ENCODE data around the gene NFATC1. TPM values are rescaled to one million over a fixed set of nuclear protein-coding genes. Genes with fewer than 3 reads are reported as not detected.

Gene NFATC1
- total and polyA plus RNA-seq, 8 donors, result 3.4 to 7.9 (median 4.4) TPM

GRCh38 chr18:79518028-79518682, 122.4 kb downstream of the NFATC1 start:
- no peak for TF ChIP-seq CTCF (IDR thresholded peaks at IDR 0.05)
- no peaks in the 10 kb centered on the region for H3K9me3 ChIP-seq
- WGBS, 2 donors, result 90 to 92% methylated on average over 22 of the region's 22 CpGs
- no peaks in the 10 kb centered on the region for H3K27me3 ChIP-seq
- no peak overlapping the region for H3K27ac ChIP-seq
- no peak overlapping the region for H3K4me3 ChIP-seq
- no peaks in the 10 kb centered on the region for H3K36me3 ChIP-seq
- FAIRE-seq (no peak), DNase-seq (peak in 2 of 6 donors; percentile 2 to 37), ATAC-seq (no peak)
- intact Hi-C loops (cut with DNase I), result no loop called here
- no peaks in the 10 kb centered on the region for H3K4me1 ChIP-seq

GRCh38 chr18:79518683-79519128, 123.0 kb downstream of the NFATC1 start:
- H3K27me3 ChIP-seq, result no peaks in the 10 kb centered on the region
- ATAC-seq, result no peak
- no peak for TF ChIP-seq CTCF (IDR thresholded peaks at IDR 0.05)
- intact Hi-C loops (cut with DNase I), result no loop called here
- H3K36me3 ChIP-seq, result no peaks in the 10 kb centered on the region
- peak in 2 of 6 donors; percentile 4 to 37 for DNase-seq
- no peaks in the 10 kb centered on the region for H3K9me3 ChIP-seq
- H3K4me3 ChIP-seq, result no peak overlapping the region
- no peaks in the 10 kb centered on the region for H3K4me1 ChIP-seq
- no peak for FAIRE-seq
- WGBS, 2 donors, result 82 to 85% methylated on average over 14 of the region's 14 CpGs
- no peak overlapping the region for H3K27ac ChIP-seq

GRCh38 chr18:79519751-79520477, 124.2 kb downstream of the NFATC1 start:
- ATAC-seq (no peak), DNase-seq (peak in 2 of 6 donors; percentile 5 to 49), FAIRE-seq (no peak)
- Histone ChIP-seq H3K4me1 (no peaks in the 10 kb centered on the region), H3K4me3 (no peak overlapping the region), H3K36me3 (no peaks in the 10 kb centered on the region), H3K9me3 (no peaks in the 10 kb centered on the region), H3K27me3 (no peaks in the 10 kb centered on the region), H3K27ac (no peak overlapping the region)
- no peak for TF ChIP-seq CTCF (IDR thresholded peaks at IDR 0.05)
- intact Hi-C loops (cut with DNase I), result no loop called here
- 48 to 57% methylated on average over 37 of the region's 37 CpGs for WGBS, 2 donors

- Histone ChIP-seq H3K4me3 (no peak overlapping the region), H3K9me3 (no peaks in the 10 kb centered on the region), H3K27me3 (no peaks in the 10 kb centered on the region), H3K36me3 (no peaks in the 10 kb centered on the region), H3K4me1 (no peaks in the 10 kb centered on the region), H3K27ac (no peak overlapping the region)
- intact Hi-C loops (cut with DNase I), result no loop called here
- WGBS, 2 donors, result 67 to 72% methylated on average over 9 of the region's 9 CpGs
- DNase-seq (peak in 1 of 6 donors; percentile 6), ATAC-seq (no peak), FAIRE-seq (no peak)
- no peak for TF ChIP-seq CTCF (IDR thresholded peaks at IDR 0.05)
Observed at GRCh38 chr18:79520478-79521390, 125.0 kb downstream of the NFATC1 start.
